Measurements from ENCODE around the gene RNPEPL1. TPM values are rescaled to one million over a fixed set of nuclear protein-coding genes. Genes with fewer than 3 reads are reported as not detected.
A peak's percentile ranks its signal among the peaks of the same experiment; 100 is the strongest.

The RNPEPL1 gene
- total RNA-seq, 4 donors from 2014 or later: 31.9 to 124 (median 99.6) TPM

GRCh38 chr2:240595381-240596079 is 27.2 kb downstream of the RNPEPL1 start:
- H3K9me3 ChIP-seq: no peaks in the 10 kb centered on the region
- peak in 1 of 2 donors; percentile 30 for ATAC-seq
- no peak overlapping the region for H3K27ac ChIP-seq
- TF ChIP-seq POLR2A (IDR thresholded peaks at IDR 0.05) (no peak), CTCF (IDR thresholded peaks at IDR 0.05 in 4 of 5, conservative IDR thresholded peaks at IDR 0.05 in 1 of 5) (peak in 1 of 5 experiments; percentile 27)
- peak in 1 of 2 donors; percentile 13 for DNase-seq
- in situ Hi-C loops (cut with MboI; ENCODE audit: low sequenced_read_pairs in 4 of 4): no loop called here
- peaks cover 10 to 13% of the 10 kb centered on the region in 2 donors for H3K4me1 ChIP-seq
- no peak overlapping the region for H3K4me3 ChIP-seq
- intact Hi-C loops (cut with DNase I; ENCODE audit: low total_unique reads): no loop called here
- peaks cover 0 to 30% of the 10 kb centered on the region in 2 donors for H3K36me3 ChIP-seq
- no peaks in the 10 kb centered on the region for H3K27me3 ChIP-seq

GRCh38 chr2:240596080-240596460 is 27.8 kb downstream of the RNPEPL1 start:
- no peak overlapping the region for H3K27ac ChIP-seq

GRCh38 chr2:240596491-240596931 is 28.2 kb downstream of the RNPEPL1 start:
- Histone ChIP-seq H3K4me1 (peaks cover 10 to 13% of the 10 kb centered on the region in 2 donors), H3K9me3 (no peaks in the 10 kb centered on the region), H3K36me3 (peaks cover 0 to 26% of the 10 kb centered on the region in 2 donors), H3K27me3 (no peaks in the 10 kb centered on the region), H3K4me3 (no peak overlapping the region), H3K27ac (no peak overlapping the region)
- DNase-seq: peak in 1 of 2 donors; percentile 26
- in situ Hi-C loops (cut with MboI; ENCODE audit: low sequenced_read_pairs in 4 of 4): no loop called here
- intact Hi-C loops (cut with DNase I; ENCODE audit: low total_unique reads): no loop called here
- peak in 1 of 2 donors; percentile 21 for ATAC-seq
- TF ChIP-seq CTCF (IDR thresholded peaks at IDR 0.05 in 4 of 5, conservative IDR thresholded peaks at IDR 0.05 in 1 of 5) (no peak), POLR2A (IDR thresholded peaks at IDR 0.05) (no peak)

More at GRCh38 chr2:240596080-240596460, 27.8 kb downstream of the RNPEPL1 start:
- intact Hi-C loops (cut with DNase I; ENCODE audit: low total_unique reads) (no loop called here), in situ Hi-C loops (cut with MboI; ENCODE audit: low sequenced_read_pairs in 4 of 4) (no loop called here)
- ATAC-seq: no peak
- H3K9me3 ChIP-seq: no peaks in the 10 kb centered on the region
- no peak for DNase-seq
- H3K27me3 ChIP-seq: no peaks in the 10 kb centered on the region
- H3K36me3 ChIP-seq: peaks cover 0 to 26% of the 10 kb centered on the region in 2 donors
- TF ChIP-seq POLR2A (IDR thresholded peaks at IDR 0.05) (no peak), CTCF (IDR thresholded peaks at IDR 0.05 in 4 of 5, conservative IDR thresholded peaks at IDR 0.05 in 1 of 5) (no peak)
- H3K4me3 ChIP-seq: no peak overlapping the region
- H3K4me1 ChIP-seq: peaks cover 10 to 13% of the 10 kb centered on the region in 2 donors

- Histone ChIP-seq H3K9me3 (no peaks in the 10 kb centered on the region), H3K4me3 (no peak overlapping the region), H3K4me1 (peaks cover 10 to 13% of the 10 kb centered on the region in 2 donors), H3K27ac (no peak overlapping the region), H3K36me3 (peaks cover 0 to 24% of the 10 kb centered on the region in 2 donors), H3K27me3 (no peaks in the 10 kb centered on the region)
- ATAC-seq (no peak), DNase-seq (peak in 1 of 2 donors; percentile 8)
- in situ Hi-C loops (cut with MboI; ENCODE audit: low sequenced_read_pairs in 4 of 4): no loop called here
- no peak for TF ChIP-seq CTCF (IDR thresholded peaks at IDR 0.05 in 4 of 5, conservative IDR thresholded peaks at IDR 0.05 in 1 of 5)
- TF ChIP-seq POLR2A (IDR thresholded peaks at IDR 0.05): no peak
- intact Hi-C loops (cut with DNase I; ENCODE audit: low total_unique reads): no loop called here
Observed at GRCh38 chr2:240597054-240597418, 28.8 kb downstream of the RNPEPL1 start.

All from gastrocnemius medialis (tissue), 4 donors.